ENCODE results near the gene ACOT8. TPM values are rescaled to one million over a fixed set of nuclear protein-coding genes. Genes with fewer than 3 reads are reported as not detected.

The ACOT8 gene
- total RNA-seq, 1 donor from 2014 or later: 25.6 TPM

- no peaks in the 10 kb centered on the region for H3K9me3 ChIP-seq
- peaks cover 52% of the 10 kb centered on the region for H3K36me3 ChIP-seq
- DNase-seq (peak; percentile 88), ATAC-seq (peak; percentile 88 to 90)
- peak overlapping the region; percentile 82 for H3K27ac ChIP-seq
- TF ChIP-seq CTCF (IDR thresholded peaks at IDR 0.05): peak; percentile 73
- no peaks in the 10 kb centered on the region for H3K27me3 ChIP-seq (ENCODE audit: low read depth)
- H3K4me1 ChIP-seq: peaks cover 34% of the 10 kb centered on the region
- peak overlapping the region; percentile 99 for H3K4me3 ChIP-seq
- intact Hi-C loops (cut with DNase I): no loop called here
Measured at GRCh38 chr20:45890077-45890984, 33.1 kb upstream of the ACOT8 start.

- intact Hi-C loops (cut with DNase I): no loop called here
- H3K27me3 ChIP-seq (ENCODE audit: low read depth): no peaks in the 10 kb centered on the region
- no peak for TF ChIP-seq CTCF (IDR thresholded peaks at IDR 0.05)
- no peaks in the 10 kb centered on the region for H3K9me3 ChIP-seq
- peaks cover 48% of the 10 kb centered on the region for H3K36me3 ChIP-seq
- H3K27ac ChIP-seq: no peak overlapping the region
- H3K4me1 ChIP-seq: peaks cover 33% of the 10 kb centered on the region
- H3K4me3 ChIP-seq: no peak overlapping the region
- ATAC-seq (no peak), DNase-seq (no peak)
Measured at GRCh38 chr20:45888681-45889080, 31.5 kb upstream of the ACOT8 start.

- Histone ChIP-seq H3K4me3 (no peak within 1 kb of the TSS), H3K36me3 (peaks cover 48% of the 10 kb centered on the region), H3K9me3 (no peaks in the 10 kb centered on the region), H3K27me3 (ENCODE audit: low read depth) (no peaks in the 10 kb centered on the region), H3K4me1 (peaks cover 20% of the 10 kb centered on the region), H3K27ac (no peak within 1 kb of the TSS)
- no peak for DNase-seq
- ATAC-seq: no peak
- TF ChIP-seq CTCF (IDR thresholded peaks at IDR 0.05): no peak
- intact Hi-C loops (cut with DNase I): no loop called here
Measured at GRCh38 chr20:45887346-45887715, 30.1 kb upstream of the ACOT8 start, which contains the start of gene SPATA25. Gene SPATA25 (minus strand): TSS chr20:45887622. CDS start chr20:45887590, 32 bp downstream.

- peaks cover 49% of the 10 kb centered on the region for H3K36me3 ChIP-seq
- intact Hi-C loops (cut with DNase I): no loop called here
- no peak for TF ChIP-seq CTCF (IDR thresholded peaks at IDR 0.05)
Measured at GRCh38 chr20:45886590-45887345, 29.6 kb upstream of the ACOT8 start.

GRCh38 chr20:45883100-45883469 is 25.9 kb upstream of the ACOT8 start:
- intact Hi-C loops (cut with DNase I): no loop called here
- Histone ChIP-seq H3K27ac (no peak overlapping the region), H3K36me3 (peaks cover 56% of the 10 kb centered on the region), H3K4me1 (peaks cover 8% of the 10 kb centered on the region), H3K27me3 (ENCODE audit: low read depth) (no peaks in the 10 kb centered on the region), H3K4me3 (no peak overlapping the region), H3K9me3 (no peaks in the 10 kb centered on the region)
- ATAC-seq (no peak), DNase-seq (no peak)
- TF ChIP-seq CTCF (IDR thresholded peaks at IDR 0.05): no peak

More at GRCh38 chr20:45886590-45887345, 29.6 kb upstream of the ACOT8 start:
- Histone ChIP-seq H3K27ac (no peak overlapping the region), H3K4me1 (peaks cover 19% of the 10 kb centered on the region), H3K9me3 (no peaks in the 10 kb centered on the region), H3K4me3 (no peak overlapping the region), H3K27me3 (ENCODE audit: low read depth) (no peaks in the 10 kb centered on the region)
- DNase-seq (no peak), ATAC-seq (no peak)
